Measurements from ENCODE around the gene ZNF519. TPM values are rescaled to one million over a fixed set of nuclear protein-coding genes. Genes with fewer than 3 reads are reported as not detected.
"Not testable (repeated sequence)": the region's sequence is repeated elsewhere in the genome, so short reads cannot be mapped to it uniquely, and the experiment has no call there.

Gene ZNF519
- total RNA-seq (2014; rRNA removed; shearing (Covaris generic)): 2.9 and 6.3 TPM in 2 replicates
- polyA plus RNA-seq (2015; cell fraction: cytosol; rRNA removed): 2.2 and 4.3 TPM in 2 replicates
- 6.7 and 7.4 TPM in 2 replicates for polyA plus RNA-seq (2015; cell fraction: nucleus; rRNA removed)

- DNase-seq (ENCODE audit: low read depth): peak; percentile 89
Observed at GRCh38 chr18:14132271-14132700, at the start of gene ZNF519. ZNF519 (minus strand) TSS chr18:14132435; CDS start chr18:14132277, 158 bp downstream.

GRCh38 chr18:14179306-14179705 is 47.1 kb upstream of the ZNF519 start:
- DNase-seq (ENCODE audit: low read depth): no peak

GRCh38 chr18:14178321-14179196 is 46.3 kb upstream of the ZNF519 start:
- peak; percentile 69 for DNase-seq (ENCODE audit: low read depth)

GRCh38 chr18:14177540-14178320 is 45.5 kb upstream of the ZNF519 start:
- DNase-seq (ENCODE audit: low read depth): not testable (repeated sequence)

GRCh38 chr18:14175404-14175803 is 43.2 kb upstream of the ZNF519 start:
- DNase-seq (ENCODE audit: low read depth): not testable (repeated sequence)

- DNase-seq (ENCODE audit: low read depth): no peak
Observed at GRCh38 chr18:14174706-14175085, 42.5 kb upstream of the ZNF519 start.

- not testable (repeated sequence) for DNase-seq (ENCODE audit: low read depth)
Observed at GRCh38 chr18:14174002-14174705, 41.9 kb upstream of the ZNF519 start.

- DNase-seq (ENCODE audit: low read depth): not testable (repeated sequence)
Observed at GRCh38 chr18:14173116-14173951, 41.1 kb upstream of the ZNF519 start.

- not testable (repeated sequence) for DNase-seq (ENCODE audit: low read depth)
Observed at GRCh38 chr18:14172142-14173115, 40.2 kb upstream of the ZNF519 start.

- DNase-seq (ENCODE audit: low read depth): not testable (repeated sequence)
Observed at GRCh38 chr18:14171301-14172141, 39.3 kb upstream of the ZNF519 start.

- DNase-seq (ENCODE audit: low read depth): not testable (repeated sequence)
Observed at GRCh38 chr18:14170367-14171036, 38.3 kb upstream of the ZNF519 start.

- not testable (repeated sequence) for DNase-seq (ENCODE audit: low read depth)
Observed at GRCh38 chr18:14162915-14163314, 30.7 kb upstream of the ZNF519 start.

- not testable (repeated sequence) for DNase-seq (ENCODE audit: low read depth)
Observed at GRCh38 chr18:14151564-14152113, 19.4 kb upstream of the ZNF519 start.

- not testable (repeated sequence) for DNase-seq (ENCODE audit: low read depth)
Observed at GRCh38 chr18:14150766-14151165, 18.5 kb upstream of the ZNF519 start.

GRCh38 chr18:14149916-14150420 is 17.7 kb upstream of the ZNF519 start:
- not testable (repeated sequence) for DNase-seq (ENCODE audit: low read depth)

GRCh38 chr18:14149121-14149850 is 17.1 kb upstream of the ZNF519 start:
- not testable (repeated sequence) for DNase-seq (ENCODE audit: low read depth)
